GM19468 (cell line): ENCODE data around the gene CARMIL1.
"Not testable (repeated sequence)": the region's sequence is repeated elsewhere in the genome, so short reads cannot be mapped to it uniquely, and the experiment has no call there.

ENCODE experiments used
- ATAC-seq: cut with Tn5 transposase; IDR thresholded peaks from one replicate; pipeline ENCODE4 v1.9.1; 2021; ENCODE audit warnings: mild to moderate bottlenecking, moderate library complexity, moderate number of reproducible peaks; ENCODE audit not compliant: unreplicated experiment; ENCODE audit errors: extremely low read depth

CARMIL1 gene

GRCh38 chr6:25583099-25583498 is 303.9 kb downstream of the CARMIL1 start:
- no peak for ATAC-seq

- ATAC-seq: no peak
These were observed 304.7 kb downstream of the CARMIL1 start for GRCh38 chr6:25583906-25584305.

- no peak for ATAC-seq
These were observed 306.1 kb downstream of the CARMIL1 start for GRCh38 chr6:25585225-25585624.

GRCh38 chr6:25586119-25586518 is 306.9 kb downstream of the CARMIL1 start:
- ATAC-seq: not testable (repeated sequence)

GRCh38 chr6:25586927-25587326 is 307.8 kb downstream of the CARMIL1 start:
- ATAC-seq: no peak

- ATAC-seq: no peak
These were observed 311.8 kb downstream of the CARMIL1 start for GRCh38 chr6:25590986-25591385.

GRCh38 chr6:25596928-25597818 is 318.0 kb downstream of the CARMIL1 start:
- no peak for ATAC-seq

GRCh38 chr6:25599516-25600085 is 320.4 kb downstream of the CARMIL1 start:
- ATAC-seq: no peak

GRCh38 chr6:25601800-25602673 is 322.9 kb downstream of the CARMIL1 start:
- no peak for ATAC-seq

GRCh38 chr6:25602674-25602982 is 323.5 kb downstream of the CARMIL1 start:
- no peak for ATAC-seq

- no peak for ATAC-seq
These were observed 324.1 kb downstream of the CARMIL1 start for GRCh38 chr6:25603251-25603650.

GRCh38 chr6:25606151-25606550 is 327.0 kb downstream of the CARMIL1 start:
- ATAC-seq: no peak

GRCh38 chr6:25608558-25609174 is 329.5 kb downstream of the CARMIL1 start:
- ATAC-seq: no peak

- ATAC-seq: no peak
These were observed 333.5 kb downstream of the CARMIL1 start for GRCh38 chr6:25612666-25613065.

GRCh38 chr6:25613415-25613814 is 334.2 kb downstream of the CARMIL1 start:
- ATAC-seq: no peak

GRCh38 chr6:25614052-25614451 is 334.9 kb downstream of the CARMIL1 start:
- no peak for ATAC-seq

GRCh38 chr6:25615471-25615870 is 336.3 kb downstream of the CARMIL1 start:
- no peak for ATAC-seq

- ATAC-seq: no peak
These were observed 338.8 kb downstream of the CARMIL1 start for GRCh38 chr6:25617997-25618396.

- ATAC-seq: no peak
These were observed 340.0 kb downstream of the CARMIL1 start for GRCh38 chr6:25619217-25619616.

GRCh38 chr6:25620391-25620790 is 341.2 kb downstream of the CARMIL1 start:
- no peak for ATAC-seq
